T47D (cell line): ENCODE data around the gene ATXN7L1.
A peak's percentile ranks its signal among the peaks of the same experiment; 100 is the strongest.
"Not testable (repeated sequence)": the region's sequence is repeated elsewhere in the genome, so short reads cannot be mapped to it uniquely, and the experiment has no call there.

Source experiments
- DNase-seq, 2 experiments: peaks; one replicate each; pipeline versions ENCODE4 v3.0.0 to v3.0.0-alpha.2; 2011 to 2012; ENCODE audit warnings: low read depth in 1 of 2, low spot score in 1 of 2
- JUND ChIP-seq: IDR thresholded peaks from 2 replicates; pipeline ENCODE4 v1.6.1; 2012; ENCODE audit warnings: low read depth
- in situ Hi-C: cut with HindIII; loops from 2 replicates; pipeline ENCODE4 v1.10.0; 2016; ENCODE audit warnings: low sequenced_read_pairs, low pct_unique_long_range_greater_than_20kb

The ATXN7L1 gene

DNA sequence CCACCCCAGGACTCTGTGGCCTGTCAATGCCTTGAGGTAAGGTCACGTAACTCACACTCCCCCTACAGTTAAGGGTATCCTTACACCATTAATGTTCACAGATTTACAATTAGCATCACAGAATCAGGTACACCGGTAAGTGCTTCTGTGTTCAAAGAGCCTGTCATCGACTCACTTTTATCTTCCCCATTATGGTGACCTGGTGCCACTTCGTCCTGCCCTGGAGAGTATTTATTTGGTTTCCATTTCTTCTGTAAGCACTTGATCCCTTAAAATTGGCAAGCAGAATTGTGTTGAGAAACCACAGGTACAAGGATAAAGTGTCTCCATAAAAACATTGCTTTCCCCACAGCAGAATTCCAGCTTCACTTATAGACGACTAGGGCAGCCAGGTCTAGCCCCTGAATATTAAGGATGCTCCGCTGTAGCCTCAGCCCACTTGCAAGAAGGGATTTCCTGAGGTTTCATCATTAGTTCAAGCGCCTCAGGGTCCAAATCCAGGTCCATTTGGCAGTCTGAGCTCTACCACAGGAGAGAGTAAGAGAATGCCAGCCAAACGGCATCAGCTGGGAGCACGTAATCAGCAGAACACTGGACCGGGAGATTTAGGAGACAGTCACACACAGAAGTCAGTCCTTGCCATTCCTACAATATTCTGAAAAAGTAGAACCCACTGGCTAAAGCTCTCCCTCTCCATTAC, 10.1 kb downstream of the ATXN7L1 start:
- in situ Hi-C loops = no loop called here
- no peak for DNase-seq
- TF ChIP-seq JUND = no peak

DNA sequence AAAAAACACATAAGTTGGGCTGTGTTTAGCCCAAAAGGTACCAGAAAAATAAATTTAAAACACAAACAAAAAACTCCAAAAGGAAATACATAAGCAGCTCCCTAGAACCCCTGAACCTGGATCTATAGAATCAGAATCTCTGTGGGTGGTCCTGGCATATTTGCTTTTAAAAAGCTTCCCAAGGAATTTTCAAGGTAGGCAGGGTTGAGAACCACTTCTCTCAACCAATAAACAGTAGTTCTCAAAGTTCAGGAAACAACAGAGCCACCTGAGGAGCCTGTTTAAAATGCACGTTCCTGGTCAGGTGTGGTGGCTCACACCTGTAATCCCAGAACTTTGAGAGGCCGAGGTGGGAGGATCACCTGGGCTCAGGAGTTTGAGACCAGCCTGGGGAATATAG, 12.5 kb downstream of the ATXN7L1 start:
- in situ Hi-C loops = no loop called here
- DNase-seq = no peak
- TF ChIP-seq JUND = no peak

DNA sequence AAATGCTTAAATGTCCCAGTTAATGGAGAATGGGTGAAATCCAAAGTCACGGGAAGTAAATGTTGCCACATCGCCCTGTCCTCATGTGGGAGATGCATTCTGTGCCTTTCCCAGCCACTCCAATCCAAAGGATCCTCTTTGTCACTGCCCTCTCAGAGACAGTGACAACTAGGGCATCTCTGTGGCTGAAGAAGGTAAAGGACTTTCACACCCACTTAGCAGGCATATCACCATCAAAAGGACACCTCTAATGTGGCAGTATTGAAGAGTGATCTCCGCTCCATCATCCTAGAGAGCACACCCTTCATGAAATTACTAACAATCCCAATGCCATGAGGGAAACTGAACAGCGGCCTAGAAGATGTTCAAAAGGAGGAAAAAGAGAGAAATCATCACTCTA, 13.6 kb downstream of the ATXN7L1 start:
- TF ChIP-seq JUND = no peak
- DNase-seq = no peak
- in situ Hi-C loops = no loop called here

GRCh38 chr7:105862276-105862675, 14.1 kb downstream of the ATXN7L1 start:
- no peak for DNase-seq
- TF ChIP-seq JUND = no peak
- in situ Hi-C loops = no loop called here

- in situ Hi-C loops = no loop called here
- no peak for TF ChIP-seq JUND
- no peak for DNase-seq
Observed at GRCh38 chr7:105861224-105861623, 15.2 kb downstream of the ATXN7L1 start.

DNA sequence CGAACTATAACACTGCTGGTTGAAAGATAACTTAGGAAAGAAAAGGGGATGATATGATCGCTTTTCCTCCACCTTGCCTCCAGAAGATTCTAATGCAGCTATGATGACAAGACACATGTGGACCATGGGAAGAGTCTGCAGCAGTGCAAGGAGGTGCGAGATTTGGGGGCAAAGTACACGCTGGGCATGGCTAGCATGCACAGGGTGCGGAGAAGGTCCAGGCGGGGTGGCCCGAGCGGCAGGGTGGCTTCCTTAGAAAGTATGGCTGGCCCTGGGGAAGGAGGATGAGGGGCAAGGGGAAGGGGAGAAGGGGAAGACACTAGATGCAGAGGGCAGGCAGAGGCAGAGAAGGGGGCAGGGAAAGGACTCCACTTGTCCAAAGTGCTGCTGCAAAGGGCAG, 15.6 kb downstream of the ATXN7L1 start:
- no peak for DNase-seq
- in situ Hi-C loops = no loop called here
- TF ChIP-seq JUND = no peak

- DNase-seq = no peak
- in situ Hi-C loops = no loop called here
- TF ChIP-seq JUND = no peak
Observed at GRCh38 chr7:105857009-105857952, 19.1 kb downstream of the ATXN7L1 start.

DNA sequence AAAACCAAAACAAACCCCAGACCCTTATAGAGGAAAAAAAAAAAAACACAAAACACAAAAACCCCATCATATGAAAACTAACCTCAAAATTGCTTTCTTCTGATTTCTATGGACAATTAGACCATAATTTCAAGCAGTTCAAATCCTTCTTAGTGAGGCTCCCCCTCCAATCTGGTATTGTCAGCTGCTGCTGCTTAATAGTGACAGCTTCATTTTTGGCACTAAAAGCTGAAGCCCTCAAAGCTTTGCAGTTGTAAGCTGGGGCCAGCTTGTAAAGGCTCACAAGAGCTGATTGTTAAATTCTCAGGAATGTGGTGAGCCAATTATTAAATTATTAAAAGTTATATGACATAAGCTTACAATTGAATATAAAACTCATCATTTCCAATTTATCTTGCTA, 21.9 kb downstream of the ATXN7L1 start:
- in situ Hi-C loops = no loop called here
- no peak for TF ChIP-seq JUND
- DNase-seq = no peak

- TF ChIP-seq JUND = no peak
Observed at GRCh38 chr7:105853931-105854419, 22.4 kb downstream of the ATXN7L1 start.

DNA sequence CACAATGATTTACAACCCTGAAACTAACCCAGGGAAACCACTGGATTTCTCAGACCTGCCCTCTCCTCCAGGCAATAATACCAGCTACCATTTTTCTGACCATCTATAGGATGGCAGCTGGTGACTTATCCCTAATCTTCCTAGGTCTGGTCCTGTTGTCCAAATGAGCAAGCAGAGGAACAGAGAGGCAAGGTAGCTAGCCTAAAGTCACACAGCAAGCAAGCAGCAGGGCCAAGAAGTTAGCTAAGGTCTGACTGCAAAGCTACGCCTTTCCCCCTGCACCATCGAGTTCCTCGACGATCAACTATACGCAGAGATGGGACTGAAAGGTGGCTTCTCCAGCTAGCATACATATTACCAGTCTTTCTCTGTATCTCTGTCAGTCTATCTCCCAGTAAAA, 25.3 kb downstream of the ATXN7L1 start:
- in situ Hi-C loops = no loop called here
- no peak for TF ChIP-seq JUND
- DNase-seq = no peak

More at GRCh38 chr7:105853931-105854419, 22.4 kb downstream of the ATXN7L1 start:
- no peak for DNase-seq
- in situ Hi-C loops = no loop called here

GRCh38 chr7:105849122-105849855, 27.1 kb downstream of the ATXN7L1 start:
- DNase-seq = no peak
- TF ChIP-seq JUND = no peak
- in situ Hi-C loops = no loop called here

GRCh38 chr7:105846404-105846803, 30.0 kb downstream of the ATXN7L1 start:
- in situ Hi-C loops = no loop called here
- TF ChIP-seq JUND = no peak
- DNase-seq = no peak

- in situ Hi-C loops = not testable (repeated sequence)
- DNase-seq = peak in 1 of 2 experiments; percentile 61
Observed at GRCh38 chr7:105844681-105845080, 31.7 kb downstream of the ATXN7L1 start.
